CD4-positive, alpha-beta T cell (primary cell): ENCODE data around the gene ZMYND11. TPM values are rescaled to one million over a fixed set of nuclear protein-coding genes. Genes with fewer than 3 reads are reported as not detected.
A peak's percentile ranks its signal among the peaks of the same experiment; 100 is the strongest.

Experiments
- ATAC-seq: fragments of 200-7000 bp; cut with Tn5 transposase; one replicate; pipeline ENCODE4 v1.10.0; 2022; ENCODE audit warnings: mild to moderate bottlenecking; ENCODE audit not compliant: poor library complexity
- CTCF ChIA-PET: fragments of 350-600 bp; sonication (Branson Sonifier 250); formaldehyde crosslinking; loops from one replicate; lab custom pipeline; 2021; ENCODE audit warnings: antibody characterized with exemption, inconsistent platforms; lab: Charles Lee
- POLR2A ChIA-PET: fragments of 350-600 bp; sonication (Branson Sonifier 250); formaldehyde crosslinking; loops from one replicate; lab custom pipeline; 2021; ENCODE audit warnings: antibody characterized with exemption, inconsistent platforms; lab: Charles Lee
- DNase-seq, 14 experiments: peaks; one replicate each; pipeline ENCODE4 v3.0.0-alpha.2; 2013 to 2020; ENCODE audit warnings: mixed read lengths in 2 of 14
- H3K27ac ChIP-seq, 2 donors: one replicate each; pipeline versions ENCODE4 v1.5.1 to v1.7.0; 2013; ENCODE audit warnings: low read length in 2 of 2, low read depth in 1 of 2, mild to moderate bottlenecking in 1 of 2
- H3K27me3 ChIP-seq, 2 experiments: 1 replicate in 1 of 2; 2 replicates in 1 of 2; pipeline versions ENCODE4 v1.6.1 to v1.7.0; 2013; ENCODE audit warnings: low read length in 2 of 2, control low read depth in 1 of 2, mild to moderate bottlenecking in 1 of 2, moderate library complexity in 1 of 2; ENCODE audit not compliant: insufficient read depth in 2 of 2, control insufficient read depth in 1 of 2
- H3K36me3 ChIP-seq: one replicate; pipeline ENCODE4 v1.6.1; 2013; ENCODE audit warnings: low read length, control low read depth; ENCODE audit not compliant: insufficient read depth
- H3K4me1 ChIP-seq: one replicate; pipeline ENCODE4 v1.6.1; 2013; ENCODE audit warnings: low read length, control low read depth; ENCODE audit not compliant: insufficient read depth
- H3K4me3 ChIP-seq: one replicate; pipeline ENCODE4 v1.5.1; 2013; ENCODE audit warnings: mild to moderate bottlenecking, low read length, moderate library complexity
- H3K9me3 ChIP-seq, 2 experiments: 1 replicate in 1 of 2; 2 replicates in 1 of 2; pipeline versions ENCODE4 v1.6.1 to v1.7.0; 2013; ENCODE audit warnings: low read length in 2 of 2, mild to moderate bottlenecking in 2 of 2, control low read depth in 1 of 2, moderate library complexity in 1 of 2; ENCODE audit not compliant: control insufficient read depth in 1 of 2, insufficient read depth in 1 of 2
- H3K27ac Mint-ChIP-seq: one replicate; pipeline ENCODE4 v1.8.0; 2020; ENCODE audit warnings: mixed read lengths
- H3K27me3 Mint-ChIP-seq: one replicate; pipeline ENCODE4 v1.8.0; 2021; ENCODE audit warnings: mixed read lengths
- H3K36me3 Mint-ChIP-seq: one replicate; pipeline ENCODE4 v1.8.0; 2021; ENCODE audit warnings: low read depth, mixed read lengths
- H3K4me1 Mint-ChIP-seq: one replicate; pipeline ENCODE4 v1.8.0; 2021; ENCODE audit warnings: low read depth, mixed read lengths
- H3K4me3 Mint-ChIP-seq: one replicate; pipeline ENCODE4 v1.8.0; 2020; ENCODE audit warnings: mild to moderate bottlenecking, mixed read lengths
- H3K9me3 Mint-ChIP-seq: one replicate; pipeline ENCODE4 v1.8.0; 2020; ENCODE audit warnings: mixed read lengths
- CTCF ChIP-seq: fragments of 200-600 bp; IDR thresholded peaks from one replicate; pipeline ENCODE4 v1.8.0; 2022; ENCODE audit warnings: antibody characterized with exemption, mild to moderate bottlenecking
- intact Hi-C, 2 experiments: fragments of 100-400 bp; cut with DNase I in 1 of 2; cut with micrococcal nuclease in 1 of 2; formaldehyde crosslinking; loops; one replicate each; pipeline versions ENCODE4 v1.15.1 to v1.9.0; 2023 to 2025; cut with DNase I, micrococcal nuclease
- total RNA-seq, 174 experiments: library from RNA in 2 of 174; stranded (reverse) in 2 of 174; gene quantifications; one replicate each; pipeline ENCODE4 v1.2.3 and lab custom pipeline; 2021 to 2026

ZMYND11 gene
- total RNA-seq, 2 experiments from 2014 or later = 19.9 to 22.2 TPM

- H3K27ac ChIP-seq = no peak overlapping the region
- CTCF ChIA-PET = no interaction called here
- H3K9me3 ChIP-seq = no peaks in the 10 kb centered on the region
- H3K36me3 ChIP-seq = no peaks in the 10 kb centered on the region
- intact Hi-C loops = no loop called here
- Mint-ChIP-seq H3K27me3 (no peaks in the 10 kb centered on the region), H3K4me3 (no peak overlapping the region), H3K36me3 (peaks cover 46% of the 10 kb centered on the region), H3K9me3 (no peaks in the 10 kb centered on the region), H3K4me1 (peaks cover 7% of the 10 kb centered on the region), H3K27ac (no peak overlapping the region)
- POLR2A ChIA-PET = no interaction called here
- ATAC-seq (no peak), DNase-seq (no peak)
- no peak overlapping the region for H3K4me3 ChIP-seq
- no peaks in the 10 kb centered on the region for H3K27me3 ChIP-seq
- H3K4me1 ChIP-seq = no peaks in the 10 kb centered on the region
- no peak for TF ChIP-seq CTCF
Observed at GRCh38 chr10:282294-283139, 147.3 kb downstream of the ZMYND11 start.

- no peaks in the 10 kb centered on the region for H3K9me3 Mint-ChIP-seq
- H3K36me3 ChIP-seq = no peaks in the 10 kb centered on the region
- H3K4me3 ChIP-seq = no peak overlapping the region
- ATAC-seq = no peak
- H3K4me1 ChIP-seq = no peaks in the 10 kb centered on the region
- peaks cover 7% of the 10 kb centered on the region for H3K4me1 Mint-ChIP-seq
- intact Hi-C loops = no loop called here
- H3K27ac Mint-ChIP-seq = no peak overlapping the region
- DNase-seq = no peak
- no peak overlapping the region for H3K27ac ChIP-seq
- H3K4me3 Mint-ChIP-seq = no peak overlapping the region
- no peaks in the 10 kb centered on the region for H3K9me3 ChIP-seq
- H3K36me3 Mint-ChIP-seq = peaks cover 49% of the 10 kb centered on the region
- no peak for TF ChIP-seq CTCF
- H3K27me3 Mint-ChIP-seq = no peaks in the 10 kb centered on the region
- H3K27me3 ChIP-seq = no peaks in the 10 kb centered on the region
- CTCF ChIA-PET = no interaction called here
- POLR2A ChIA-PET = no interaction called here
Observed at GRCh38 chr10:283140-283479, 147.9 kb downstream of the ZMYND11 start.

GRCh38 chr10:283916-284356 is 148.7 kb downstream of the ZMYND11 start:
- no peak for TF ChIP-seq CTCF
- Mint-ChIP-seq H3K27ac (no peak overlapping the region), H3K4me1 (peaks cover 7% of the 10 kb centered on the region), H3K27me3 (no peaks in the 10 kb centered on the region), H3K4me3 (no peak overlapping the region), H3K9me3 (no peaks in the 10 kb centered on the region), H3K36me3 (peaks cover 52% of the 10 kb centered on the region)
- H3K4me1 ChIP-seq = no peaks in the 10 kb centered on the region
- DNase-seq (peak in 2 of 14 experiments; percentile 6 to 27), ATAC-seq (no peak)
- ChIA-PET POLR2A (no interaction called here), CTCF (no interaction called here)
- peaks cover 0 to 5% of the 10 kb centered on the region in 2 experiments for H3K9me3 ChIP-seq
- no peaks in the 10 kb centered on the region for H3K36me3 ChIP-seq
- H3K4me3 ChIP-seq = no peak overlapping the region
- intact Hi-C loops = no loop called here
- no peak overlapping the region for H3K27ac ChIP-seq
- no peaks in the 10 kb centered on the region for H3K27me3 ChIP-seq
